CD4-positive, alpha-beta T cell treated with Interleukin-15 for 4 hours (primary cell): ENCODE measurements around the gene RALGAPB.
"Not testable (repeated sequence)": the region's sequence is repeated elsewhere in the genome, so short reads cannot be mapped to it uniquely, and the experiment has no call there.

Experiments used
- DNase-seq: peaks from one replicate; pipeline ENCODE4 v3.0.0-alpha.2; 2020; ENCODE audit warnings: low spot score

RALGAPB gene

GRCh38 chr20:38584099-38584763 is 111.6 kb downstream of the RALGAPB start:
- DNase-seq = no peak

- DNase-seq = no peak
These were observed 112.9 kb downstream of the RALGAPB start for GRCh38 chr20:38585404-38586180.

- no peak for DNase-seq
These were observed 113.5 kb downstream of the RALGAPB start for GRCh38 chr20:38586181-38586525.

- no peak for DNase-seq
These were observed 115.7 kb downstream of the RALGAPB start for GRCh38 chr20:38588303-38588702.

GRCh38 chr20:38589351-38589750 is 116.7 kb downstream of the RALGAPB start:
- DNase-seq = no peak

GRCh38 chr20:38589967-38590675 is 117.5 kb downstream of the RALGAPB start:
- no peak for DNase-seq

- DNase-seq = no peak
These were observed 118.2 kb downstream of the RALGAPB start for GRCh38 chr20:38590676-38591473.

- DNase-seq = no peak
These were observed 119.1 kb downstream of the RALGAPB start for GRCh38 chr20:38591474-38592410.

GRCh38 chr20:38592411-38592790 is 119.8 kb downstream of the RALGAPB start:
- DNase-seq = not testable (repeated sequence)

GRCh38 chr20:38594281-38594680 is 121.6 kb downstream of the RALGAPB start:
- DNase-seq = not testable (repeated sequence)

GRCh38 chr20:38595886-38596285 is 123.2 kb downstream of the RALGAPB start:
- DNase-seq = not testable (repeated sequence)

- DNase-seq = no peak
These were observed 126.8 kb downstream of the RALGAPB start for GRCh38 chr20:38599410-38599882.

GRCh38 chr20:38600057-38600456 is 127.4 kb downstream of the RALGAPB start:
- no peak for DNase-seq

- no peak for DNase-seq
These were observed 128.9 kb downstream of the RALGAPB start, which contains the start of gene ARHGAP40 for GRCh38 chr20:38601216-38602184. ARHGAP40 (plus strand) TSS chr20:38601809.

- no peak for DNase-seq
These were observed 129.5 kb downstream of the RALGAPB start for GRCh38 chr20:38602185-38602581.

GRCh38 chr20:38603286-38603685 is 130.6 kb downstream of the RALGAPB start:
- DNase-seq = no peak

GRCh38 chr20:38604873-38605303 is 132.2 kb downstream of the RALGAPB start:
- no peak for DNase-seq

GRCh38 chr20:38607351-38607750 is 134.7 kb downstream of the RALGAPB start:
- DNase-seq = no peak

- no peak for DNase-seq
These were observed 135.5 kb downstream of the RALGAPB start for GRCh38 chr20:38608188-38608587.

GRCh38 chr20:38609815-38610214 is 137.2 kb downstream of the RALGAPB start:
- DNase-seq = no peak
